GM21526 (cell line): ENCODE results near the gene EIF4E1B.
"Not testable (repeated sequence)": the region's sequence is repeated elsewhere in the genome, so short reads cannot be mapped to it uniquely, and the experiment has no call there.

Experiments
- ATAC-seq: cut with Tn5 transposase; IDR thresholded peaks from one replicate; pipeline ENCODE4 v1.9.1; 2021; ENCODE audit warnings: moderate library complexity; ENCODE audit not compliant: unreplicated experiment, low FRiP score

The EIF4E1B gene

GRCh38 chr5:176629853-176630680 is at the start of gene EIF4E1B, which contains the start of gene SNCB:
Gene EIF4E1B, plus strand, starts transcription at chr5:176630675. Its CDS starts 12,113 bp downstream, at chr5:176642788.
Gene SNCB, minus strand, starts transcription at chr5:176630534. Its CDS starts 880 bp downstream, at chr5:176629654.
- ATAC-seq = peak; percentile 60

GRCh38 chr5:176581361-176581760 is 49.1 kb upstream of the EIF4E1B start:
- no peak for ATAC-seq

- ATAC-seq = no peak
Observed at GRCh38 chr5:176583076-176583475, 47.4 kb upstream of the EIF4E1B start.

GRCh38 chr5:176587398-176587797 is 43.1 kb upstream of the EIF4E1B start:
- ATAC-seq = no peak

GRCh38 chr5:176588297-176588696 is 42.2 kb upstream of the EIF4E1B start:
- no peak for ATAC-seq

GRCh38 chr5:176589039-176589769 is 41.3 kb upstream of the EIF4E1B start:
- ATAC-seq = no peak

- ATAC-seq = no peak
Observed at GRCh38 chr5:176590035-176590717, 40.3 kb upstream of the EIF4E1B start.

GRCh38 chr5:176591667-176592066 is 38.8 kb upstream of the EIF4E1B start:
- ATAC-seq = not testable (repeated sequence)

- no peak for ATAC-seq
Observed at GRCh38 chr5:176592573-176592972, 37.9 kb upstream of the EIF4E1B start.

- no peak for ATAC-seq
Observed at GRCh38 chr5:176593273-176593869, 37.1 kb upstream of the EIF4E1B start.

- ATAC-seq = no peak
Observed at GRCh38 chr5:176594554-176594953, 35.9 kb upstream of the EIF4E1B start.

- ATAC-seq = no peak
Observed at GRCh38 chr5:176595386-176595943, 35.0 kb upstream of the EIF4E1B start.

GRCh38 chr5:176596069-176596644 is 34.3 kb upstream of the EIF4E1B start:
- ATAC-seq = no peak

- no peak for ATAC-seq
Observed at GRCh38 chr5:176596689-176597416, 33.6 kb upstream of the EIF4E1B start.

- ATAC-seq = no peak
Observed at GRCh38 chr5:176597417-176598389, 32.8 kb upstream of the EIF4E1B start.

GRCh38 chr5:176599749-176600430 is 30.6 kb upstream of the EIF4E1B start:
- peak; percentile 44 for ATAC-seq

GRCh38 chr5:176601901-176602482 is 28.5 kb upstream of the EIF4E1B start:
- no peak for ATAC-seq
